ENCODE measurements around the gene LIMK2. TPM values are rescaled to one million over a fixed set of nuclear protein-coding genes. Genes with fewer than 3 reads are reported as not detected.
"Not testable (repeated sequence)": the region's sequence is repeated elsewhere in the genome, so short reads cannot be mapped to it uniquely, and the experiment has no call there.

LIMK2 gene
- total RNA-seq, 6 experiments from 2014 or later: 27.9 to 31.4 (median 28.9) TPM

DNA sequence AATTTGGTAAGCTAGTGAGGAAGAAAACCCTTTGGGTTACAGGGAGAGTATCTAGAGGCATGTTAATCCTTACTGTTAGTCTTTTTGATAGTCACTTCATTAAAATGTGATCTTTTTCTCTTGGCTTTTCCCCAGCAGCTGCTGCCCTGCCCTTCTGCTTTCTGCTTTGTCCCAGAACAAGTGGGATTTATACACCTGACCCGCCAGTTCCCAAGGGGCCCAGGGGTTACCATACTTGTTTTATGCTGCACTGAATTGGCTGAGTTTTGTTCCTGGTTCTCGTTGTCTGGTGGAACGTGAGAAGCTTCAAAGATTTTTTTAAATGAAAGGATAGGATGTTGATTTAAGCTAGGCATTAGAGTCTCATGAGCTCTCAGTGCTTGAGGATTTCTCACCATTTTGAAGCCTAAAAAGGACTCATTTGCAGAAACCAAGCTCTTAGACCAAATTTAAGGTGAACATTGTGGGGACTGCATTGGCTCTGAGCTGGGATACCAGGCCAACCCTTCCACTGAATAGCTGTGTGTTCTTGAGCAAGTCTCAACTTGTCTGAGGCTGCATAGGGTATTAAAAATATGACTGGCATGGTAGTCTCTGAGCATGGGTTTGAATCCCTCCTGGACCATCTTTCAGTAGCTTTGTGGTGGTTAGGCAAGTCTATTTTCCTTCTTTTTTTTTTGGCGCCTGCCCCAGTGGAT lies 6.6 kb downstream of the LIMK2 start:
- H3K27ac Mint-ChIP-seq: 0 out of 2 replicates have a peak overlapping the region, but pooled peaks have one; percentile 13
- no peak overlapping the region for H3K4me3 Mint-ChIP-seq
- H3K27me3 Mint-ChIP-seq (ENCODE audit: insufficient read depth): no peaks in the 10 kb centered on the region
- H3K4me1 Mint-ChIP-seq (ENCODE audit: low read depth): peaks cover 10% of the 10 kb centered on the region
- H3K36me3 Mint-ChIP-seq (ENCODE audit: low read depth): no peaks in the 10 kb centered on the region
- DNase-seq: no peak
- no peak for TF ChIP-seq CTCF (IDR thresholded peaks at IDR 0.05)
- no peaks in the 10 kb centered on the region for H3K9me3 Mint-ChIP-seq

- no peak overlapping the region for H3K27ac Mint-ChIP-seq
- H3K36me3 Mint-ChIP-seq (ENCODE audit: low read depth): no peaks in the 10 kb centered on the region
- H3K27me3 Mint-ChIP-seq (ENCODE audit: insufficient read depth): no peaks in the 10 kb centered on the region
- TF ChIP-seq CTCF (IDR thresholded peaks at IDR 0.05): no peak
- no peak overlapping the region for H3K4me3 Mint-ChIP-seq
- no peaks in the 10 kb centered on the region for H3K9me3 Mint-ChIP-seq
- peaks cover 10% of the 10 kb centered on the region for H3K4me1 Mint-ChIP-seq (ENCODE audit: low read depth)
- DNase-seq: no peak
Measured at GRCh38 chr22:31221084-31221483, 9.0 kb downstream of the LIMK2 start.

- Mint-ChIP-seq H3K36me3 (ENCODE audit: low read depth) (no peaks in the 10 kb centered on the region), H3K4me3 (no peak overlapping the region), H3K27ac (no peak overlapping the region), H3K27me3 (ENCODE audit: insufficient read depth) (no peaks in the 10 kb centered on the region), H3K4me1 (ENCODE audit: low read depth) (peaks cover 10% of the 10 kb centered on the region), H3K9me3 (no peaks in the 10 kb centered on the region)
- no peak for TF ChIP-seq CTCF (IDR thresholded peaks at IDR 0.05)
- no peak for DNase-seq
Measured at GRCh38 chr22:31222736-31223135, 10.6 kb downstream of the LIMK2 start.

DNA sequence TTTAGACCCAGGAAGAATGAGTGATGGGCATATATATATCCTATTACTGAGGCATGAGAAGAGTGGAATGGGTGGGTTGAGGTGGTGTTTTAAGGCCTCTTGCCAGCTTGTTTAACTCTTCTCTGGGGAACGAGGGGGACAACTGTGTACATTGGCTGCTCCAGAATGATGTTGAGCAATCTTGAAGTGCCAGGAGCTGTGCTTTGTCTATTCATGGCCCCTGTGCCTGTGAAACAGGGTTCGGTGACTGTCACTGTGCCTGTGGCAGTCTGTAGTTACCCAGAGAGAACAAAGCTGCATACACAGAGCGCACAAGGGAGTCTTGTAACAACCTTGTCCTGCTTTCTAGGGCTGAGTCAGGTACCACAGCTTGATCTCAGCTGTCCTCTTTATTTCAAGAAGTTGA lies 11.7 kb downstream of the LIMK2 start:
- no peak overlapping the region for H3K4me3 Mint-ChIP-seq
- peaks cover under 1% of the 10 kb centered on the region; the same call in 1 of the 2 replicates for H3K4me1 Mint-ChIP-seq (ENCODE audit: low read depth)
- no peaks in the 10 kb centered on the region for H3K36me3 Mint-ChIP-seq (ENCODE audit: low read depth)
- no peak for TF ChIP-seq CTCF (IDR thresholded peaks at IDR 0.05)
- H3K27ac Mint-ChIP-seq: no peak overlapping the region
- H3K9me3 Mint-ChIP-seq: no peaks in the 10 kb centered on the region
- no peak for DNase-seq
- no peaks in the 10 kb centered on the region for H3K27me3 Mint-ChIP-seq (ENCODE audit: insufficient read depth)

DNA sequence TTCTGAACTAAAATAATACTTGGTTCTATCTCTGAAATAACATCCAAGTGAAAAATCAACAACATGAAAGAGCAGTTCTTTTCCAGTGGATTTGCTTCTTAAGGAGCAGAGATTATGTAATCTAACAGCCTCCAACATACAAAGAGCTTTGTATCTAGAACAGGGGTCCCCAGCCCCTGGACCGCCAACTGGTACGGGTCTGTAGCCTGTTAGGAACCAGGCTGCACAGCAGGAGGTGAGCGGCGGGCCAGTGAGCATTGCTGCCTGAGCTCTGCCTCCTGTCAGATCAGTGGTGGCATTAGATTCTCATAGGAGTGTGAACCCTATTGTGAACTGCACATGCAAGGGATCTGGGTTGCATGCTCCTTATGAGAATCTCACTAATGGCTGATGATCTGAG lies 12.6 kb downstream of the LIMK2 start:
- H3K4me1 Mint-ChIP-seq (ENCODE audit: low read depth); DNase-seq; H3K36me3 Mint-ChIP-seq (ENCODE audit: low read depth); H3K4me3 Mint-ChIP-seq; H3K27ac Mint-ChIP-seq; H3K9me3 Mint-ChIP-seq; H3K27me3 Mint-ChIP-seq (ENCODE audit: insufficient read depth): not testable (repeated sequence)

GRCh38 chr22:31227186-31227585 lies 15.1 kb downstream of the LIMK2 start:
- peaks cover 17% of the 10 kb centered on the region for H3K4me1 Mint-ChIP-seq (ENCODE audit: low read depth)
- no peak overlapping the region for H3K27ac Mint-ChIP-seq

More at GRCh38 chr22:31227186-31227585, 15.1 kb downstream of the LIMK2 start:
- Mint-ChIP-seq H3K4me3 (no peak overlapping the region), H3K36me3 (ENCODE audit: low read depth) (no peaks in the 10 kb centered on the region), H3K27me3 (ENCODE audit: insufficient read depth) (no peaks in the 10 kb centered on the region), H3K9me3 (no peaks in the 10 kb centered on the region)
- TF ChIP-seq CTCF (IDR thresholded peaks at IDR 0.05): no peak
- DNase-seq: no peak

All from HFFc6 (cell line).